ENCODE measurements around the gene SUSD4. TPM values are rescaled to one million over a fixed set of nuclear protein-coding genes. Genes with fewer than 3 reads are reported as not detected.
"Not testable (repeated sequence)": the region's sequence is repeated elsewhere in the genome, so short reads cannot be mapped to it uniquely, and the experiment has no call there.

Gene SUSD4
- total RNA-seq, 1 donor from 2014 or later, result not detected

DNA sequence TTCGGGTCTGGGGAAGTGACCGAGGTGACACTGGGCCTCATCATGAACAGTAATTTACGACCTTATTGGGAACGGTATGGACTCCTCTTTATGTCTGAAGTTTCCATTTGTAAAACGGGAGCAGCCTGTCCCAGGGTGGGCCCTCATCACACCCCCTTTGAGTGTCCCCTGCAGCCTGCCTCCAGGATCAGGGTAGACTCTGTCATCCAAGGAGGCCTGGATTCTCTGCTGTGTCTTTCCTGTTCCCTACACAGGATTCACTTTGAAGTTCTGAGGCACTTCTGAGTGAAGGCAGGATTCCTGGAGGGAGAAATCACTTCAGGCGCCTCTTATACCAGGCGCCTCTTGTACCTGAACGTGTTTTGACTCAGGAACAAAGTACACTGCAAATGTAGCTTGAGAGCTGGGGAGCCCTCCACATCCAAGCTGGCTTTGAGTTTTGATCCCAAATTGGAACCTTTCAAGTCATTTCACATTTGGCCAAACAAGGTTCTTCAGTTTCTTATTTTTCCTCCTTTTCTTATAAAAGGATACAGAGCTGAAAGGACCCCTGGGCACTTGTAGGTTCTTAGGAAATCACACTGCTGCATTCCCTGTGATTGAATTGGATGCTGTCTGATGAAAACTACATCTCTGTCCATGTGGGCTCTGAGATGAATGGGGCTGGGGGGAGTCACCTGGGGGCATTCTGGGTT lies 106.0 kb downstream of the SUSD4 start:
- TF ChIP-seq, protein P1, sequence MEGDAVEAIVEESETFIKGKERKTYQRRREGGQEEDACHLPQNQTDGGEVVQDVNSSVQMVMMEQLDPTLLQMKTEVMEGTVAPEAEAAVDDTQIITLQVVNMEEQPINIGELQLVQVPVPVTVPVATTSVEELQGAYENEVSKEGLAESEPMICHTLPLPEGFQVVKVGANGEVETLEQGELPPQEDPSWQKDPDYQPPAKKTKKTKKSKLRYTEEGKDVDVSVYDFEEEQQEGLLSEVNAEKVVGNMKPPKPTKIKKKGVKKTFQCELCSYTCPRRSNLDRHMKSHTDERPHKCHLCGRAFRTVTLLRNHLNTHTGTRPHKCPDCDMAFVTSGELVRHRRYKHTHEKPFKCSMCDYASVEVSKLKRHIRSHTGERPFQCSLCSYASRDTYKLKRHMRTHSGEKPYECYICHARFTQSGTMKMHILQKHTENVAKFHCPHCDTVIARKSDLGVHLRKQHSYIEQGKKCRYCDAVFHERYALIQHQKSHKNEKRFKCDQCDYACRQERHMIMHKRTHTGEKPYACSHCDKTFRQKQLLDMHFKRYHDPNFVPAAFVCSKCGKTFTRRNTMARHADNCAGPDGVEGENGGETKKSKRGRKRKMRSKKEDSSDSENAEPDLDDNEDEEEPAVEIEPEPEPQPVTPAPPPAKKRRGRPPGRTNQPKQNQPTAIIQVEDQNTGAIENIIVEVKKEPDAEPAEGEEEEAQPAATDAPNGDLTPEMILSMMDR (IDR thresholded peaks at IDR 0.05), result no peak
- intact Hi-C loops (cut with DNase I), result no loop called here
- DNase-seq (ENCODE audit: low spot score in 2 of 2), result no peak

DNA sequence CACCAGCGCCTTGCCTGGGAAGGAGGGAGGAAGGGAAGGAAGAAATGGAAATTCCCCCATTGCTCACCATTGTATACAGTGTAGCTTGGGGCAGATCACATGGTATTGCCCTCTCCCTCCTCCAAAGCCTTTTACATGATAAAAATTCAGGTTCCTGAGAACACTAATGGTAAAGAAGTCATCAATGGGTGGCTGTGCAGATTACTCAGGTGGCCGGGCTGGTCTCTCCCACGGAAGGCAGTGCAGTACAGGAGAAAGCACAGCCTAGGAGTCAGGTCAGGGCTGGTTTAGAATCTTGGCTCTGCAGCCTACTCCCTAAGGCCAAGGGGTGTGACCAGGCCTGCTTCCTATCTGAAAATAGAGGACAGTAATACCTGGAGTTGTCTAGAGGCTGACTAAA lies 107.9 kb downstream of the SUSD4 start:
- TF ChIP-seq, protein P1 (IDR thresholded peaks at IDR 0.05), result no peak
- Histone ChIP-seq H3K27ac (no peak overlapping the region), H3K4me3 (no peak overlapping the region), H3K27me3 (no peaks in the 10 kb centered on the region), H3K4me1 (no peaks in the 10 kb centered on the region), H3K36me3 (no peaks in the 10 kb centered on the region), H3K9me3 (no peaks in the 10 kb centered on the region)
- intact Hi-C loops (cut with DNase I), result no loop called here
- DNase-seq (ENCODE audit: low spot score in 2 of 2), result no peak

More for the DNA sequence above, 106.0 kb downstream of the SUSD4 start:
- no peaks in the 10 kb centered on the region for H3K4me1 ChIP-seq
- no peaks in the 10 kb centered on the region for H3K9me3 ChIP-seq
- H3K27ac ChIP-seq, result no peak overlapping the region
- no peak overlapping the region for H3K4me3 ChIP-seq
- no peaks in the 10 kb centered on the region for H3K36me3 ChIP-seq
- no peaks in the 10 kb centered on the region for H3K27me3 ChIP-seq

DNA sequence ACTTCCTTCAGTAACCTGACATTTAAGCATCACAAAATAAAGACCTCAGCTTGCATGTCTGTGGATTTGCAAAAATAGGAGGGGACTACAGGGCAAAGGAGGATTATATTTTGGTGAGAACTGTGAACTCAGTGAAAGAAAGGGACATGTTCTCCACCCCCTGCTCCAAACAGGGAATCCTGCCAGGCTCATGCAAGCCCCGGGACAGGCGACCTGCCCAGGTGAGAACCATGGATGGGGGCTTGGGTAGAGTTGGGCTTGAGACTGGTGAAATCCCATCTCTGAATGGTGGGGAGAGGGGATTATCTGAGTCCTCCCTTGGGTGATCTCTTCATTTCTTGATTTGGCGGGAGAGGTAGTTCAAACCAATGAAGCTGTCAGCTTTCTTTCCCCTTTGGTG lies 110.1 kb downstream of the SUSD4 start:
- no peaks in the 10 kb centered on the region for H3K4me1 ChIP-seq
- TF ChIP-seq, protein P1 (IDR thresholded peaks at IDR 0.05), result no peak
- no peak for DNase-seq (ENCODE audit: low spot score in 2 of 2)
- H3K9me3 ChIP-seq, result no peaks in the 10 kb centered on the region
- intact Hi-C loops (cut with DNase I), result no loop called here
- H3K36me3 ChIP-seq, result no peaks in the 10 kb centered on the region
- H3K27ac ChIP-seq, result no peak overlapping the region
- H3K27me3 ChIP-seq, result no peaks in the 10 kb centered on the region
- H3K4me3 ChIP-seq, result no peak overlapping the region

DNA sequence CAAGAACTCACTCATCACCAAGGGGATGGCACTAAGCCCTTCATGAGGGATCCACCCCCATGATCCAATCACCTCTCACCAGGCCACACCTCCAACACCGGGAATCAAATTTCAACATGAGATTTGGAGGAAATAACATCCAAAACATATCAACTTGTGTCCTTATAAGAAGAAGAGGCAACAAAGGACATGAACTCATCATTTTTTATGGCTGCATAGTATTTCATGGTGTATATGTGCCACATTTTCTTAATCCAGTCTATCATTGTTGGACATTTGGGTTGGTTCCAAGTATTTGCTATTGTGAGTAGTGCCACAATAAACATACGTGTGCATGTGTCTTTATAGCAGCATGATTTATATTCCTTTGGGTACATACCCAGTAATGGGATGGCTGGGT lies 112.6 kb downstream of the SUSD4 start:
- H3K9me3 ChIP-seq; intact Hi-C loops (cut with DNase I); H3K4me1 ChIP-seq; H3K36me3 ChIP-seq; H3K27me3 ChIP-seq; H3K4me3 ChIP-seq; H3K27ac ChIP-seq; DNase-seq (ENCODE audit: low spot score in 2 of 2): not testable (repeated sequence)

DNA sequence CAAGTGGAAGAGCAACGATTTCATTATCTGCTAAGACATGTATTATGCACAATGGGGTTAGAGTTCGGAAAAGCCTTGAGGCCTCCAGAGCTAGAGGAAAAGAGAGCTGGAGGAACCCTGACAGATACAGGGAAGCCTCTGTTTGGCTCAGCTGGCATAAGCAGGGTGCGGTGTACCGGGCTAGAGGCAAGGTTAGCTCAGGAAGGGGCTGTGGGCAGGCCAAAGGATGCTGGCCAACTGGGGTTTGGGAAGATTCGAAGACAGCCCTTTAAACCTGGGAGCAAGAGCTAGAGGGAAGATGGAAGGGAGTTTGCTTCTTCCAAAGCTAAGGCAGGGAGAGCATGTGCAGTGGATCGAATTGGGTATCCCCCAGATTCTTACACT lies 113.4 kb downstream of the SUSD4 start:
- intact Hi-C loops (cut with DNase I), result no loop called here
- no peak overlapping the region for H3K27ac ChIP-seq
- H3K36me3 ChIP-seq, result no peaks in the 10 kb centered on the region
- H3K4me1 ChIP-seq, result no peaks in the 10 kb centered on the region
- no peaks in the 10 kb centered on the region for H3K9me3 ChIP-seq
- H3K27me3 ChIP-seq, result no peaks in the 10 kb centered on the region
- no peak overlapping the region for H3K4me3 ChIP-seq
- no peak for DNase-seq (ENCODE audit: low spot score in 2 of 2)
- TF ChIP-seq, protein P1 (IDR thresholded peaks at IDR 0.05), result no peak

DNA sequence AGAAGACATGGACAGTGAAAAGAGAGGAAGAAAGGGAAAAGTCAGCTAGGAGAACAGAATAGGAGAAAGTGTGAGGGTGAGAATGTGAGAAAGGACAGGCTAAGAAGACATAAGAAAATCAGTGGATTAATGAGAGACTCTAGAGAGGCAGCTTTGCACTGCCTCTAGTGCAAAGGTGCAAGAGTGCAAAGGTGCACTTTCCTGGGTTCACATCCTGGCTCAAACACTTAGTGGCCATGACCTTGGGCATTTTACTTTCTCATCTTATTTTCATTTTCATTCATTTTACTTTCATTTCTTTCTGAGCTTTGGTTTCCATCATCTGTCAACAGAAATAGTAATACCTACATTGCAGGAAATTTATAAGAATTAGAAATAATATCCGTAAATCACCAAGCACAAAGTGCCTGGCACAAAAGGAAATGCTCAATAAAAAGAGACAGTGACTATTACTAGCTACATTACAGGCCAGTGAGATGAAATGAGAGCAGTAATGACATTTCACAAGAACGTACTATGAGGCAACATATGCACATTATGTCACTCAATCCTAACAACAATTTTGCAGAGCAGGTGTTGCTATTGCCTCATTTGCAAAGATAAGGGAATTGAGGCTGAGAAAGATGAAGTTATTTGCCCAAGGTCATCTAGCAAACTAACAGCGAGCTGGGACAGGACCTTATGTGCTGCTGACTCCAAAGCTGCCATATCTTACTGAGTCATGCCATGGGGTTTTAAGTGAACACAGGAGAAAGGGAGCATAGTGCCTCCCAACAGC lies 113.9 kb downstream of the SUSD4 start:
- Histone ChIP-seq H3K36me3 (no peaks in the 10 kb centered on the region), H3K4me3 (no peak overlapping the region), H3K4me1 (no peaks in the 10 kb centered on the region), H3K27ac (no peak overlapping the region), H3K9me3 (no peaks in the 10 kb centered on the region), H3K27me3 (no peaks in the 10 kb centered on the region)
- no peak for DNase-seq (ENCODE audit: low spot score in 2 of 2)
- TF ChIP-seq, protein P1 (IDR thresholded peaks at IDR 0.05), result no peak
- intact Hi-C loops (cut with DNase I), result no loop called here

Measured in ascending aorta (tissue), 2 donors.